ENCODE results near the gene ARHGAP42. TPM values are rescaled to one million over a fixed set of nuclear protein-coding genes. Genes with fewer than 3 reads are reported as not detected.

ARHGAP42 gene
- total and polyA plus RNA-seq, 2 of the 4 experiments (the other 2 are of a cell fraction), result 2.9 to 7.3 TPM

GRCh38 chr11:100766764-100767163, 79.7 kb downstream of the ARHGAP42 start:
- Histone ChIP-seq H2BK5ac (ENCODE audit: low read depth, low read length, poor library complexity, severe bottlenecking) (no peak overlapping the region), H3K9me3 (ENCODE audit: control insufficient read depth, insufficient read depth, low read length) (no peaks in the 10 kb centered on the region), H3K14ac (replicated peaks; ENCODE audit: low read depth, low read length) (no peak overlapping the region), H3K4me1 (ENCODE audit: control insufficient read depth, insufficient read depth, low read length) (no peaks in the 10 kb centered on the region), H4K20me1 (ENCODE audit: insufficient read depth, low read length) (no peaks in the 10 kb centered on the region), H4K8ac (ENCODE audit: low read depth in 2 of 2, low read length in 2 of 2) (no peak overlapping the region), H3K23ac (ENCODE audit: low read depth, low read length) (no peak overlapping the region), H4K5ac (ENCODE audit: low read depth, low read length) (no peak overlapping the region), H2AFZ (replicated peaks; ENCODE audit: low read length, poor library complexity) (no peak overlapping the region), H3K27ac (ENCODE audit: insufficient read depth, low read length) (no peak overlapping the region), H2BK15ac (ENCODE audit: low read depth, low read length) (no peak overlapping the region), H3K9me1 (ENCODE audit: insufficient read depth, low read length) (peaks cover 2% of the 10 kb centered on the region; the same call in 1 of the 2 replicates), H3K27me3 (ENCODE audit: control insufficient read depth, insufficient read depth, low read length) (no peaks in the 10 kb centered on the region), H2AK9ac (replicated peaks; ENCODE audit: low read depth, low read length, poor library complexity) (no peak overlapping the region), H2AK5ac (ENCODE audit: low read depth, low read length) (no peak overlapping the region), H3K79me1 (ENCODE audit: low read depth in 1 of 2, low read length in 2 of 2) (peaks cover 0 to 4% of the 10 kb centered on the region in 2 experiments; a peak in 3 of 4 replicates), H3K4ac (ENCODE audit: low read depth, low read length) (no peak overlapping the region), H2BK20ac (ENCODE audit: low read depth, low read length) (no peak overlapping the region), H3K4me2 (ENCODE audit: low read depth, low read length) (no peak overlapping the region), H3K36me3 (ENCODE audit: control insufficient read depth, insufficient read depth, low read length) (no peaks in the 10 kb centered on the region), H3K56ac (ENCODE audit: extremely low read depth, insufficient read depth, low read length) (no peak overlapping the region), H2BK120ac (ENCODE audit: low read depth, low read length) (no peak overlapping the region), H4K91ac (ENCODE audit: insufficient read depth, low read depth, low read length) (no peak overlapping the region), H3K4me3 (ENCODE audit: insufficient read depth, low read depth, low read length) (no peak overlapping the region), H3K18ac (ENCODE audit: low read depth, low read length) (no peak overlapping the region), H3K9ac (ENCODE audit: low read depth, low read length) (no peak overlapping the region)
- ChIA-PET POLR2A (ENCODE audit: unreplicated experiment) (no interaction called here), CTCF (no interaction called here)
- BruUV-seq (replicated peaks), result no TSS peak
- dilution Hi-C loops (cut with HindIII; ENCODE audit: low sequenced_read_pairs, unreplicated experiment), result no loop called here
- WGBS, 2 experiments (ENCODE audit: extremely low coverage in 2 of 2, insufficient read length in 1 of 2), result no CpG with 5 or more reads among the region's 2 CpGs
- ATAC-seq (ENCODE audit: low read depth) (no peak), DNase-seq (no peak)
- in situ Hi-C loops (cut with MboI; ENCODE audit: low sequenced_read_pairs), result no loop called here
- no peak for TF ChIP-seq POLR2A (IDR thresholded peaks at IDR 0.05; ENCODE audit: low read depth, low read length)
- no peak for TF ChIP-seq FOS (IDR thresholded peaks at IDR 0.05; ENCODE audit: low read depth, low read length)
- no peak for TF ChIP-seq SMC3 (IDR thresholded peaks at IDR 0.05; ENCODE audit: low read depth, low read length)
- TF ChIP-seq RCOR1 (IDR thresholded peaks at IDR 0.05; ENCODE audit: insufficient replicate concordance, low read length), result no peak
- TF ChIP-seq CTCF (conservative IDR thresholded peaks at IDR 0.05; ENCODE audit: low read depth, low read length), result no peak
- no peak for TF ChIP-seq MAFK (IDR thresholded peaks at IDR 0.05; ENCODE audit: low read depth, low read length)
- TF ChIP-seq RFX5 (IDR thresholded peaks at IDR 0.05; ENCODE audit: low read depth, low read length), result no peak
- TF ChIP-seq MXI1 (IDR thresholded peaks at IDR 0.05; ENCODE audit: borderline replicate concordance, low read depth, low read length), result no peak
- TF ChIP-seq USF2 (IDR thresholded peaks at IDR 0.05; ENCODE audit: low read depth, low read length), result no peak
- no peak for TF ChIP-seq NFE2L2 (IDR thresholded peaks at IDR 0.05; ENCODE audit: low read depth, low read length)
- no peak for TF ChIP-seq CHD1 (IDR thresholded peaks at IDR 0.05; ENCODE audit: low read depth, low read length)
- no peak for TF ChIP-seq ELK1 (IDR thresholded peaks at IDR 0.05; ENCODE audit: borderline replicate concordance, low read depth, low read length)
- no peak for TF ChIP-seq MAZ (IDR thresholded peaks at IDR 0.05; ENCODE audit: borderline replicate concordance, low read depth, low read length)
- no peak for TF ChIP-seq RAD21 (IDR thresholded peaks at IDR 0.05; ENCODE audit: low read length)
- TF ChIP-seq BHLHE40 (IDR thresholded peaks at IDR 0.05; ENCODE audit: low read depth, low read length), result no peak
- intact Hi-C loops (cut with micrococcal nuclease), result no loop called here

Data from IMR-90 (cell line).